SK-N-SH (cell line): ENCODE data around the gene MTERF4.

Experiments used
- CTCF ChIP-seq: fragments of 200-600 bp; sonication (generic); IDR thresholded peaks from 2 replicates; pipeline ENCODE4 v1.6.1; 2017; ENCODE audit warnings: antibody characterized with exemption, mild to moderate bottlenecking, moderate library complexity
- EP300 ChIP-seq, 2 experiments: IDR thresholded peaks; 2 replicates each; pipeline versions ENCODE4 v1.4.0 to v1.6.1; 2012; ENCODE audit warnings: borderline replicate concordance in 1 of 2, low read depth in 1 of 2, low read length in 1 of 2
- RAD21 ChIP-seq: IDR thresholded peaks from 2 replicates; pipeline ENCODE4 v1.6.1; 2012; ENCODE audit warnings: mild to moderate bottlenecking, low read length
- SMC3 ChIP-seq: IDR thresholded peaks from 2 replicates; pipeline ENCODE4 v1.6.1; 2012; ENCODE audit warnings: low read depth, low read length, improper control_type of control experiment
- TF ChIP-seq, protein P1 (sequence below): fragments of 150-350 bp; IDR thresholded peaks from 2 replicates; pipeline ENCODE4 v1.6.1; 2017; ENCODE audit warnings: antibody characterized with exemption, low read length, low read depth, borderline replicate concordance

DNA sequence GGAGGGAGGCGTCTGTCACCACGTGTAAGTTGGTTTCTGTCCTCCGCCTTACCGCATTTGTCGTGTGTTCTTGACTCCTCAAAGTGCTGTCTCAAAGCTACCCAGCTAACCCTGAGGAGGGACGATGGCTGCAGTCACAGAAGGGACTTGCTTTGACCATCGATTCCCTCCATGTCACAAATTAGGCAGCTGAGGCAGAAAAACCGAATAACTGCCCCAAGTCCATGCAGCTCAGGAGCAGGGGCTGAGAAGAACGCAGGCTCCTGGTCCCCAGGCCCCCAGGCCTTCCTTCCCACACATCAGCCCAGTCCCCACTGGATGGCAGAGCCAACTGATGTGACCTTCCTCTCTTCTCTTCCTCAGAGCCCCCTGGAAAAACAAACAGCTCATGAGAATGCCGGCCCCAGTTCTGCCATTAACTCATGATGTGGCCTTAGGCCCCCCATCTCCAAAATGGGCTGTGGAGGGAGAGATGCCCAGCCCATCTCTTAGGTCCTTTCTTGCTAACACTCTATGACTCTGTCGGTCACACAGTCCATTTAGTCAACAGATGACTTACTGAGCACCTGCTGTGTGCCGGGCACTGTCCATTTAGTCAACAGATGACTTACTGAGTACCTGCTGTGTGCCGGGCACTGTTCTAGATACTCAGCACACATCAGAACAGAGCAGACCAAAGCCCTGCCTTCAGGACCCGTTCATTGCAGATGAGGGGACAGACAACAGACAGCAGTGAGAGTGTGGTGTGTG lies 19.6 kb downstream of the MTERF4 start:
- no peak for TF ChIP-seq RAD21
- TF ChIP-seq CTCF: no peak
- TF ChIP-seq SMC3: no peak
- TF ChIP-seq, protein P1, sequence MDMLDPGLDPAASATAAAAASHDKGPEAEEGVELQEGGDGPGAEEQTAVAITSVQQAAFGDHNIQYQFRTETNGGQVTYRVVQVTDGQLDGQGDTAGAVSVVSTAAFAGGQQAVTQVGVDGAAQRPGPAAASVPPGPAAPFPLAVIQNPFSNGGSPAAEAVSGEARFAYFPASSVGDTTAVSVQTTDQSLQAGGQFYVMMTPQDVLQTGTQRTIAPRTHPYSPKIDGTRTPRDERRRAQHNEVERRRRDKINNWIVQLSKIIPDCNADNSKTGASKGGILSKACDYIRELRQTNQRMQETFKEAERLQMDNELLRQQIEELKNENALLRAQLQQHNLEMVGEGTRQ: no peak
- no peak for TF ChIP-seq EP300 (IDR thresholded peaks at IDR 0.05; ENCODE audit: borderline replicate concordance in 1 of 2, low read depth in 1 of 2, low read length in 1 of 2)
